PFSK-1 (cell line): ENCODE data around the gene PCSK1N.

Experiments used
- FOXP2 ChIP-seq: optimal IDR thresholded peaks from 2 replicates; pipeline ENCODE3; 2011; ENCODE audit warnings: borderline replicate concordance, control low read depth, inconsistent platforms; ENCODE audit not compliant: insufficient read depth; ENCODE audit errors: extremely low read length, extremely low read depth
- POLR2AphosphoS5 ChIP-seq: IDR thresholded peaks from 2 replicates; pipeline ENCODE4 v1.6.1; 2012; ENCODE audit warnings: low read depth, mild to moderate bottlenecking, control low read depth, low read length, moderate library complexity
- TAF1 ChIP-seq: IDR thresholded peaks from 2 replicates; pipeline ENCODE4 v1.6.1; 2012; ENCODE audit warnings: low read length, control low read depth, borderline replicate concordance; ENCODE audit not compliant: insufficient read depth

- no peak for TF ChIP-seq FOXP2
- no peak for TF ChIP-seq TAF1
- no peak for TF ChIP-seq POLR2AphosphoS5
Observed at GRCh38 chrX:48833542-48834138, 1.8 kb downstream of the PCSK1N start.
